ENCODE results near the gene SORCS2.

Gene SORCS2

GRCh38 chr4:7234355-7235029 is 42.2 kb downstream of the SORCS2 start:
- TF ChIP-seq CTCF (IDR thresholded peaks at IDR 0.05; ENCODE audit: low read length) (no peak), EZH2 (IDR thresholded peaks at IDR 0.05; ENCODE audit: borderline replicate concordance, low read length) (no peak)
- H4K20me1 ChIP-seq (ENCODE audit: insufficient read depth, low read length) = no peaks in the 10 kb centered on the region

GRCh38 chr4:7235030-7235380 is 42.7 kb downstream of the SORCS2 start:
- H4K20me1 ChIP-seq (ENCODE audit: insufficient read depth, low read length) = no peaks in the 10 kb centered on the region
- no peak overlapping the region for H3K4me2 ChIP-seq (ENCODE audit: low read length)
- no peaks in the 10 kb centered on the region for H3F3A ChIP-seq (ENCODE audit: insufficient read depth, low read length)
- H2AFZ ChIP-seq (ENCODE audit: low read length) = no peak overlapping the region
- no peak overlapping the region for H3K4me3 ChIP-seq (ENCODE audit: low read depth, low read length, poor library complexity, severe bottlenecking)
- no peaks in the 10 kb centered on the region for H3K9me2 ChIP-seq (ENCODE audit: low read depth, low read length)
- H3K9me3 ChIP-seq (ENCODE audit: low read length) = no peaks in the 10 kb centered on the region
- no peaks in the 10 kb centered on the region for H3K27me3 ChIP-seq (ENCODE audit: insufficient read depth, low read length)
- H3K27ac ChIP-seq (ENCODE audit: low read depth, low read length, poor library complexity, severe bottlenecking) = no peak overlapping the region
- TF ChIP-seq EZH2 (IDR thresholded peaks at IDR 0.05; ENCODE audit: borderline replicate concordance, low read length) (no peak), CTCF (IDR thresholded peaks at IDR 0.05; ENCODE audit: low read length) (no peak)
- no peaks in the 10 kb centered on the region for H3K4me1 ChIP-seq (ENCODE audit: insufficient read depth, low read length, severe bottlenecking)
- H3K9ac ChIP-seq (ENCODE audit: low read length) = no peak overlapping the region
- no peaks in the 10 kb centered on the region for H3K79me2 ChIP-seq (ENCODE audit: insufficient read depth, low read length)
- no peaks in the 10 kb centered on the region for H3K36me3 ChIP-seq (ENCODE audit: insufficient read depth, low read length)

More at GRCh38 chr4:7234355-7235029, 42.2 kb downstream of the SORCS2 start:
- Histone ChIP-seq H3K27ac (ENCODE audit: low read depth, low read length, poor library complexity, severe bottlenecking) (no peak overlapping the region), H3K9ac (ENCODE audit: low read length) (no peak overlapping the region), H2AFZ (ENCODE audit: low read length) (no peak overlapping the region), H3K4me2 (ENCODE audit: low read length) (no peak overlapping the region), H3K27me3 (ENCODE audit: insufficient read depth, low read length) (no peaks in the 10 kb centered on the region), H3K4me3 (ENCODE audit: low read depth, low read length, poor library complexity, severe bottlenecking) (no peak overlapping the region), H3K9me3 (ENCODE audit: low read length) (no peaks in the 10 kb centered on the region), H3F3A (ENCODE audit: insufficient read depth, low read length) (no peaks in the 10 kb centered on the region), H3K9me2 (ENCODE audit: low read depth, low read length) (no peaks in the 10 kb centered on the region), H3K4me1 (ENCODE audit: insufficient read depth, low read length, severe bottlenecking) (no peaks in the 10 kb centered on the region), H3K79me2 (ENCODE audit: insufficient read depth, low read length) (no peaks in the 10 kb centered on the region), H3K36me3 (ENCODE audit: insufficient read depth, low read length) (no peaks in the 10 kb centered on the region)

- no peak overlapping the region for H2AFZ ChIP-seq (ENCODE audit: low read length)
- H3K9ac ChIP-seq (ENCODE audit: low read length) = no peak overlapping the region
- no peaks in the 10 kb centered on the region for H4K20me1 ChIP-seq (ENCODE audit: insufficient read depth, low read length)
- no peaks in the 10 kb centered on the region for H3F3A ChIP-seq (ENCODE audit: insufficient read depth, low read length)
- no peak overlapping the region for H3K4me2 ChIP-seq (ENCODE audit: low read length)
- no peaks in the 10 kb centered on the region for H3K79me2 ChIP-seq (ENCODE audit: insufficient read depth, low read length)
- no peaks in the 10 kb centered on the region for H3K9me2 ChIP-seq (ENCODE audit: low read depth, low read length)
- H3K36me3 ChIP-seq (ENCODE audit: insufficient read depth, low read length) = no peaks in the 10 kb centered on the region
- H3K9me3 ChIP-seq (ENCODE audit: low read length) = no peaks in the 10 kb centered on the region
- H3K27me3 ChIP-seq (ENCODE audit: insufficient read depth, low read length) = no peaks in the 10 kb centered on the region
- H3K4me1 ChIP-seq (ENCODE audit: insufficient read depth, low read length, severe bottlenecking) = no peaks in the 10 kb centered on the region
- no peak for TF ChIP-seq EZH2 (IDR thresholded peaks at IDR 0.05; ENCODE audit: borderline replicate concordance, low read length)
- TF ChIP-seq CTCF (IDR thresholded peaks at IDR 0.05; ENCODE audit: low read length) = no peak
- H3K27ac ChIP-seq (ENCODE audit: low read depth, low read length, poor library complexity, severe bottlenecking) = no peak overlapping the region
- no peak overlapping the region for H3K4me3 ChIP-seq (ENCODE audit: low read depth, low read length, poor library complexity, severe bottlenecking)
Observed at GRCh38 chr4:7236847-7237246, 44.5 kb downstream of the SORCS2 start.

All from OCI-LY1 (cell line).